NT2/D1 (cell line): ENCODE results near the gene ITPR2.

Experiments used
- SUZ12 ChIP-seq: IDR thresholded peaks from 2 replicates; pipeline ENCODE4 v1.6.1; 2011; ENCODE audit not compliant: insufficient read length, insufficient read depth; ENCODE audit errors: extremely low read depth
- YY1 ChIP-seq: IDR thresholded peaks from 2 replicates; pipeline ENCODE4 v1.6.1; 2011; ENCODE audit not compliant: insufficient read length, insufficient read depth
- ZNF274 ChIP-seq: IDR thresholded peaks from 2 replicates; pipeline ENCODE4 v1.6.1; 2011; ENCODE audit warnings: mild to moderate bottlenecking, low read depth, low read length

GRCh38 chr12:26389343-26389742 lies 443.7 kb downstream of the ITPR2 start:
- TF ChIP-seq YY1 (no peak), ZNF274 (no peak), SUZ12 (no peak)
